ENCODE measurements around the gene MOB2.

- TF ChIP-seq POLR2A (IDR thresholded peaks at IDR 0.05) (no peak), CTCF (IDR thresholded peaks at IDR 0.05) (no peak)
Measured at GRCh38 chr11:1437500-1437899, 49.1 kb downstream of the MOB2 start.
